ENCODE measurements around the gene SIRT4.

- TF ChIP-seq CTCF (IDR thresholded peaks at IDR 0.05; ENCODE audit: insufficient read depth, low read depth, low read length) (peak; percentile 82), EZH2 (IDR thresholded peaks at IDR 0.05; ENCODE audit: insufficient read depth, low read length) (no peak)
Measured at GRCh38 chr12:120356567-120357030, 54.5 kb downstream of the SIRT4 start.
